Measurements from ENCODE around the gene ARID4B. TPM values are rescaled to one million over a fixed set of nuclear protein-coding genes. Genes with fewer than 3 reads are reported as not detected.

The ARID4B gene, protein sequence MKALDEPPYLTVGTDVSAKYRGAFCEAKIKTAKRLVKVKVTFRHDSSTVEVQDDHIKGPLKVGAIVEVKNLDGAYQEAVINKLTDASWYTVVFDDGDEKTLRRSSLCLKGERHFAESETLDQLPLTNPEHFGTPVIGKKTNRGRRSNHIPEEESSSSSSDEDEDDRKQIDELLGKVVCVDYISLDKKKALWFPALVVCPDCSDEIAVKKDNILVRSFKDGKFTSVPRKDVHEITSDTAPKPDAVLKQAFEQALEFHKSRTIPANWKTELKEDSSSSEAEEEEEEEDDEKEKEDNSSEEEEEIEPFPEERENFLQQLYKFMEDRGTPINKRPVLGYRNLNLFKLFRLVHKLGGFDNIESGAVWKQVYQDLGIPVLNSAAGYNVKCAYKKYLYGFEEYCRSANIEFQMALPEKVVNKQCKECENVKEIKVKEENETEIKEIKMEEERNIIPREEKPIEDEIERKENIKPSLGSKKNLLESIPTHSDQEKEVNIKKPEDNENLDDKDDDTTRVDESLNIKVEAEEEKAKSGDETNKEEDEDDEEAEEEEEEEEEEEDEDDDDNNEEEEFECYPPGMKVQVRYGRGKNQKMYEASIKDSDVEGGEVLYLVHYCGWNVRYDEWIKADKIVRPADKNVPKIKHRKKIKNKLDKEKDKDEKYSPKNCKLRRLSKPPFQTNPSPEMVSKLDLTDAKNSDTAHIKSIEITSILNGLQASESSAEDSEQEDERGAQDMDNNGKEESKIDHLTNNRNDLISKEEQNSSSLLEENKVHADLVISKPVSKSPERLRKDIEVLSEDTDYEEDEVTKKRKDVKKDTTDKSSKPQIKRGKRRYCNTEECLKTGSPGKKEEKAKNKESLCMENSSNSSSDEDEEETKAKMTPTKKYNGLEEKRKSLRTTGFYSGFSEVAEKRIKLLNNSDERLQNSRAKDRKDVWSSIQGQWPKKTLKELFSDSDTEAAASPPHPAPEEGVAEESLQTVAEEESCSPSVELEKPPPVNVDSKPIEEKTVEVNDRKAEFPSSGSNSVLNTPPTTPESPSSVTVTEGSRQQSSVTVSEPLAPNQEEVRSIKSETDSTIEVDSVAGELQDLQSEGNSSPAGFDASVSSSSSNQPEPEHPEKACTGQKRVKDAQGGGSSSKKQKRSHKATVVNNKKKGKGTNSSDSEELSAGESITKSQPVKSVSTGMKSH (N-terminal part only)
- total RNA-seq (2022; extraction: Qiagen RNA extraction; ENCODE audit: low read depth), result 12.9 to 22.5 TPM (median 16.3 TPM) in 5 replicates

DNA sequence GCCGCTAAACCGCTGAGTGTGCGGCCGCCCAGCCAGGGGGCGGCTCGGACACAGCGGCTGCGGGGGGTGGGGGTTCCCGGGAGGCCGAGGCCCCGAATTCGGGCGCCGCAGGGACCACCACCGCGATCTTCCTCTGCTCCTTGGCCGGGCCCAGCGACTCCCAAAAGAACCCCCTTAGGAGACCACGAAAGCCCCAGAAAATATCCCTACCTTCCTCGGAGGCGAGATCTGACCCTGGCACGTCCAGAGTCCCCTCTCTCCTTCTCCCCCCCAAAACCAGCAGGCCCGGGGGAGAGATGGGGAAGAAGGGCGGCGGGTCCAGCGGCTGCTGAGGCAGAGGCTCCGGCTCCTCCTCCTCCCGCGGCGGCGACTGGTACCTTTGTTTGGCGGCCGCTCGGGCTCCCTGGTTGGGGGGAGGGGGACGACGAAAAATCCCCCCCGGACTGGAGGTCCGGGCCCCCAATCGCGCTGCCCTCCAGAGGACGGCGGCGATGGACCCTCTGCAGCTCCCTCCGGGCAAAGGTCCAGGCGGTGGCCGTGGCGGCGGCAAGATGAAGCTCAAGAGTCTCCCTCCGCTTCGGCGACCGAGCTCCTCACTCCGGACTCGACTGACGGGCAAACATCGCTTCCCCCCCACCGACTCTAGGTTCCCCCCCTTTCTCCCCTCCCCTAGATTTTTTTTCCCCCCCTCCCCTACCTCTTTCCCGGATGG lies at the start of gene ARID4B:
TSS of gene ARID4B (minus strand) at position 621 of the 712 bp plus-strand sequence. CDS start 1,260 bp downstream, outside the sequence.

DNA sequence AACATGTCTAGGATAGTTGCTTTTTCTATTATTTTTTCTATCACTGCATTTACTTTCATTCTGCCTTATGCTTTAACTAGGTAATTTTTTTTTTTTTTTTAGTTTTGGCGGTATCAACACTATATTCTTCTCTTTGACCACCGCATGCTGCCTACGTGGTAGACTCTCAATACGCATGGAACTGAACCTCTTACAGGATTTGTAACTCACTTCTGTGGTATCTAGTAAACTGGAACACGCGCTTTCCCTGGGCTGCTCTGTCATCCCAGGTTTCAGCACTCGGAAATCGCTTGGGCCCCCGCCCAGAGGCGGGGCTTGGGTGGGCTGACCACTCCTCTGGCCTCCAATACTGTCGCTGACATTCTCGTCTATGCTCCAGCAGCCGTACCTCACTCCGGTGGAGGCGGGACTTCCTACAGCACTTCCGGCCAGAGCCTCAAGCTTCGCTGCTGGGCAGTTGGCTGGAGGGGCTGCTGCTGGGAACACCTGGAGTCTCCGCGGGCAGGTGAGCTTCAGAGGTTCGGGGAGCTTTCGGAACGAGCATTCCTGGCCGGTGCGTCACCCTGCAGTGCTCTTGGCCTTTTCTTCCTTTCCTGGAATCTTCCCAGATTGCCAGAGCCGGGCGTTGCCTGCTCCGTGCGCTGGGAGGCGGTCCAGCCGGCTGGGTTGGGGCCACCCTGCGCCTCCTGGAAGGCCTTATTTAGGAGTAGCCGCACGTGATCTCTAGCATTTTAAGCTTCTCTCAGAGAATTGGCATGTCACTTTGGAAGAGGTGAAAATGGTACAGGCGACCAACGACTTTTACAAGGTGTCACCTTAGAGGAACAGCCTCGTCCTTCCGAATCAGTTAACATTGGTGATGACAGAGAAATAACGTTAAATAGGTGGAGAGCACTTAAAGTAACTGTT lies 39.3 kb upstream of the ARID4B start, which contains the start of gene TBCE:
TSS of gene TBCE (plus strand) at position 428 of the 909 bp plus-strand sequence. CDS start 12,623 bp downstream, outside the sequence.

GRCh38 chr1:235328271-235329138 lies 526 bp upstream of the ARID4B start, which contains the start of gene GGPS1:
Gene GGPS1 (plus strand): TSS chr1:235328570. CDS start chr1:235335265, 6,695 bp downstream.

GRCh38 chr1:235160957-235161684 lies 166.9 kb downstream of the ARID4B start, which contains the start of gene RBM34:
Gene RBM34 (minus strand): TSS chr1:235161250. CDS start chr1:235161226, 24 bp downstream.

GRCh38 chr1:235128456-235129328 lies 199.3 kb downstream of the ARID4B start, which contains the start of gene TOMM20:
Gene TOMM20 (minus strand): TSS chr1:235128837. CDS start chr1:235128715, 122 bp downstream.

Other genes starting within 250 kb of the ARID4B start
- 108 to 133 TPM (median 113 TPM) in 5 replicates for gene TOMM20, start 199.3 kb downstream of the ARID4B start, total RNA-seq (2022; extraction: Qiagen RNA extraction; ENCODE audit: low read depth)
- gene RBM34, start 166.9 kb downstream of the ARID4B start, total RNA-seq (2022; extraction: Qiagen RNA extraction; ENCODE audit: low read depth), result 61.4 to 78.1 TPM (median 67.0 TPM) in 5 replicates
- gene GGPS1, start 391 bp upstream of the ARID4B start, total RNA-seq (2022; extraction: Qiagen RNA extraction; ENCODE audit: low read depth), result 19.4 to 25.6 TPM (median 20.6 TPM) in 5 replicates
- gene TBCE, start 39.2 kb upstream of the ARID4B start, total RNA-seq (2022; extraction: Qiagen RNA extraction; ENCODE audit: low read depth), result 39.5 to 51.2 TPM (median 42.7 TPM) in 5 replicates
- gene B3GALNT2, start 176.3 kb upstream of the ARID4B start, total RNA-seq (2022; extraction: Qiagen RNA extraction; ENCODE audit: low read depth), result 16.9 to 23.1 TPM (median 19.6 TPM) in 5 replicates

Measured in A549 treated with CpdA at 1 μM for 4 hours (cell line).